HG03045 (cell line): ENCODE results near the gene KAZN.

ENCODE experiments used
- ATAC-seq: cut with Tn5 transposase; IDR thresholded peaks from one replicate; pipeline ENCODE4 v1.9.1; 2021; ENCODE audit warnings: mild to moderate bottlenecking, moderate library complexity; ENCODE audit not compliant: unreplicated experiment

Gene KAZN

DNA sequence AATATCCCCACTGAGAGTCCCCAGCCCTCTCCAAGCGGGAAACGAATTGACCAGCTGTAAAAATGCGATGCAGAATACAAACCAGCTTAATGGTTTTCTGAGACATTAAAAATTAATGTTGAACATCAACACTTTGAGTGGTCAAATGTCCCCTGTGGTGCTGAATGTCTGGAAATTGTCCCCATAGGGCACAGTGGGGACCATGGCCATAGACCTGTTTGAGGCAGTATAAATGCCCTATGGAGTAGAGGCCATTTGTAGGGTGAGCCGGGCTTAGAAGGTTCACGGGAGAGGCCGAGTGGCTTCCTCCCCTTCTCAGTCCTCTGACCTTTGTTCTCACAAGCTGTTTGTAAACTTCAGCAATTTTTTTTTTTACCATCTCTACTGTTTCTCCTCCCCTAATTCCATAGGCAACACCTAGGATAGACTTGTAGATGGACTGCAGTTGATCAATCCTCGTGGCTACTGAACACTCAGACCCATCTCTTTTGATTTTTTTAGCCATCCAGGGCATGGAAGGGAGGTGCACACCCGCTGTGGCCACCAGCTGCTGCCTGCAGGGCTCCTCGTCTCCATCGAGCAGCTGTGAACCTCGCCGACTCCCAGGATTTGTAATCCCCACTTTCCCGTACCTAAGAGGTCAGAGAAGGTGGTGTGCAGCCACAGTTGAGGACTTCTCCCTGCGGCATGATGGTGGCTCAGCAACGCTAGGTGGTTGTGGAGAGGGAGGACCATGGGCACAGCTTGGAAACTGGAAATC lies 41.0 kb downstream of the KAZN start:
- no peak for ATAC-seq

DNA sequence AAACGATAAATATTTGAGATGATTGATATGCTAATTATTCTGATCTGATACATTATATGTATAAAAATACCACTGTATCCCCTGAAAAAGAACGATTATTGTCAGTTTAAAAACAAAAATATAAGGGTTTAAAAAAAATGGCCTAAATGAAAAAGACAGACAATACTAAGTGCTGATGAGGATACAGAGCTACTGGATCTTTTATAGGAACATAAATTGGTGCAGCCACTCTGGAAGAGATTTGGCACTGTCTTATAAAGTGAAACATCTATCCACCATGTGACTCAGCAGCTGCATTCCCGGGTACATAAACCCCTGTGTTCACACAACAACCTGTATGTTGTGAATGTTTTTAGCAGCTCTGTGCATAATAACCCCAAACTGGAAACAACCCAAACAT lies 44.2 kb downstream of the KAZN start:
- ATAC-seq = no peak

DNA sequence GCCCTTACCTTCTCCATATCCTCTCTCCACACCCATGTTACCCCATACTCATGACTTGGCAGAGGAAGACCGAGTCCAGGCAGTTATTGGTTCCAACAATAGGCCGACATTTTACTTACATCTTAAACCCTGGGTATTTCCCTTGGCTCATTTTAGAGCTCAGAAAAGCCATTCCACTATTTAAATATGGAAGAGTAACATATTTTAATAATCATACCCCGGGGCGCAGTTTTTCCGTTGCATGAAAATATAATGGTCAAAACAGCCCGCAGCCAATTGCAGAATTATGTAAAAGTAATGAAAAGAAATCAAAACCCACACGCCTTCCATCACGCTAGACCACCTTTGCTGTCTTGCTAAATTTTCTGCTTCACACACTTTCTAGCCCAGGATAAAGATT lies 48.5 kb downstream of the KAZN start:
- ATAC-seq = no peak

DNA sequence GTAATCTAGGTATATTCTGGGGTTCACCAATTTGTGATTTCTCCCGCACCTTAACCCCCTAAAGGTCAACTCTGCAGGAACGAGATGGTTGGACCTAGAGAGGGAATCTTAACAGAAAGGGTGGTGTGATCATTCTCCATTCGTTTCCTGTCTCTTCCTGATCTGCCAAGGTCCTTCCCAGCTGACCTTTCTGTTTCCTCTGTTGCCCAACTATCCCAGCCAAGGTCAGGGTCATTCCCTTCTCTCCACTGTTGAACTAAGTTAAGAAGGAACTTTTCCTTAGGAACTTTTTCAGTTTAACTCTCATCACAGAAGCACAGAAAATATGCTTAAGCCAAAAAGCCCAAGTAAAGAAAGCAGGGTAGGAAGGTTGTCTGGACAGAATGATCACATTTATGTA lies 49.3 kb downstream of the KAZN start:
- no peak for ATAC-seq

DNA sequence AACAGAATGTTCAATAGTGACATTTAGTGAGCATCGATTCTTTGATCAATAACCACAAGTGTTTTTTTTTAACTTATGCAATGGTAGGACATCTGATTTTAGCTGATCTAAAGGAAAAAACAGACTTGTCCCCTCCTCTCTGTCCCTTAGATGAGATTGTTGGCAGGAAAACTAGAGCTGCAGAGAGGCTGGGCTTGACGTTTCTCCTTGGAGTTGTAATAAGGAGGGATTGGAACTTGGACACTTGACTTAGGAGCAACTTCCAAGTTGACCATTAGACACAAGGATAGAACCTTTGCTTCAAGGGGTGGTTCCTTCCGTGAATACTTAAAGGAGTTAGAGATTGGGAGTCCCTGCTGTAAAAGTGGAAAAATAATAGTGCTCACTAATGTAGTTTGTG lies 49.9 kb downstream of the KAZN start:
- no peak for ATAC-seq

DNA sequence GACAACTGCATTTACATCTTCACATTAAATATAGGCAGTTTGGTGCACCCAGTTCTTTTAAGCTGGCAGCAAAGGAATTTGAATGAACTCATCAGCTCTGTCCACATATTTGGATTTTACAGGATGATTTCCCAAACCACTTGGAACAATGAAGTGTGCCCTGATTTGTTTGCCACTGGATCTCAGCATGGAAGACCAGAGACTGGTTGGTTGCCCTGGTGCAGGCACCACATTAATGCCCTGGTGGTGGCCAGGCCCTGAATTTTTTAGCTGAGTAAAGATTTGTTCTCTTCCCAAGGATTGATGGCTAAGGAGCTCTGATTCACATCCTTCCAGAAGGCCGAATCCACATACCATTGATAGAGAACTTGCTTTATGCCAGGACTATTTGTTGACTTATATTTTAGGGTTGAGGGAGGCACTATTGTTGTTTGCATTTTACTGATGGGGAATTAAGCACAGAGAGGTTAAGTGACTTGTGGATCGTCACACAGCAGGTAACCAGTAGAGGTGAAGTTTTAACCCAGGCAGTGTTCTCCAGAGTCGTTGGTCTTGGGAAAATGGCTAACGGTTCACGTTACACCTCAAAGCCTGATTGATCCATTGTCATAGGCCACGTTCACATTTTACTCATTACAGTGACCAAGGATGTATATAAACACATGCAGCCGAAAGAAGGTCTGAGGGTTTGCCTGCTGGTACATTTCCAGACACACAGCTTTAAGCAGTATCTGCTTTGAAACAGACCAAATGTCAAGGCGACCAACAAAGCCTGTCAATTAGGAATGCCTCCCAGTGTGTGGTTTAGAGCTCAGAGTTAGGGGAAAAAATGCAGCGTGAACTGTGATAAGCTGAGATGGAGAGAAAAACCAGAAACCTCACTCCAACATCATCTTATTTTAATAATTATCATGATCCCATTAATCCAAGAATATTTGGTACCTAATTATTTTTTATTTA lies 50.7 kb downstream of the KAZN start:
- no peak for ATAC-seq

DNA sequence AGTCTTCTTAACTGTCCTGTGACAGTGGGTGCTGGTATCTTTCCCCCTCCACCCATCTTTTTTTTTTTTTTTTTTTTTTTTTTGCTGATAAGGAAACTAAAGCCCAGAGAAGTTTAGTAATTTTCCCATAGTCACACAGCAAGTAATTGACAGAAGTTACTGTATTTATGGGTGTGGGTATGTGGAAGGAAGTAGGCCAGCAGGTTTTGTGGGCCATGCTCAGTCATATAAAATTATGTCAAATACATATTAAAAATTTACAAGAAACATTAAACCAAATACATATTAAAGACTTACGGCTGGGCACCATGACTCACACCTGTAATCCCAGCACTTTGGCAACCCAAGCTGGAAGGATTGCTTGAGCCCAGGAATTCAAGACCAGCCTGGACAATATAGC lies 51.5 kb downstream of the KAZN start:
- ATAC-seq = no peak

DNA sequence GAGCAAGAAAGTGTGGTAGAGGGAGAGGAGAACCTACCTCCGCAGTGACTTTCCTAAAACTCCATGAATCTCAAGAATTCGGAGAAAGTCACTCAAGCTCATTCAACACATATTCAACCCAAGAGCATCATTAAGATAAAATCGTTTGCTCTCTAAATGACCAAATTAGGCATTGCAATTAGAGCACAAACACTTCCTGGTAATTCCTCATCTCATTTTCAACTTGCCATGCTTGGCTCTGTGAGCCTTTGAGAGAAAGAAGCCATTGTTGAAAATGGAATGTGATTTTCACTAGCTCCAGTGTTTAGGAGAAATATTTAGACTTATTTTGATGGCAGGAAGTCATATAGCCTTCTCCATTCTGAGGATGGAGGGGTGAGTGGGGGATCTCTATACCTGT lies 52.5 kb downstream of the KAZN start:
- no peak for ATAC-seq

DNA sequence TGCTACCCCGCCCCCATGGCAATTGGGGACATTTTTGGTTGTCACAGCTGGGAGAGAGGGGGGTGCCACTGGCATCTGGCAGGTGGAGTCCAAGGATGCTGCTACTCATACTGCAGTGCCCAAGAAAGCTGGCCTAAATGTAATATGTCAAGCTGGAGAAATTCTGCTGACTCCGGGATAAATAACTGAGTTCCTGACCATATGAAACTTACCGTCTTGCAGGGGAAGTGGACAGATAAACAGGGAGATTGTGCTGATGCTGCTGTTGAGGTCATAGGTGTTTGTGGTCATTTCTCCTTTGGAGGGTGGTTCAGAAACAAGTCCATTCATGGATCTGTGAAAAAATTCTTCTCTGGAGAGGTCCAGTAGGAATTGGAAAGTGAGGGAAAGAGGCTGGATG lies 54.4 kb downstream of the KAZN start:
- ATAC-seq = no peak

DNA sequence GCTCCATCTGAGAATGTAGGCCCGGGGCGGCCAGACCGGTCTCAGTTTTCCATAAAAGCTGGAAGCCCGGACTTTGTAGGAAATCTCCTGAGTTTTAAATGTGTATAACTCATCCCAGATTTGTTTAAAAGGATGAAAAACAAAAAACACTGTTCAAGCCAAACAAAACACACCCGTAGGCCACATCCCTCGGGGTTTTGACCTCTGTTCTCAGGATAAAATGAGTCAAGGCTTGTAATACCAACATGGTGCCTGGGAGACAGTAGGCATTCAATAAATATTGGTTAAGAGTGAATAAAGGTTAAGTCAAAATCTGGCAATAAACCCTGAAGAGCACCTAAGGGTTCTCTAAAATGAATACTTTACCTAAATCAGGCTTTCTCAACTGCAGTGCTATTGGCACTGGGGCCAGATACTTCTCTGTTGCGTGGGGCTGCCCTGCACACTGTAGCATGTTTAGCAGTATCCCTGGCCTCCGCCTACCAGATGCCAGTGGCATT lies 55.0 kb downstream of the KAZN start:
- ATAC-seq = no peak

DNA sequence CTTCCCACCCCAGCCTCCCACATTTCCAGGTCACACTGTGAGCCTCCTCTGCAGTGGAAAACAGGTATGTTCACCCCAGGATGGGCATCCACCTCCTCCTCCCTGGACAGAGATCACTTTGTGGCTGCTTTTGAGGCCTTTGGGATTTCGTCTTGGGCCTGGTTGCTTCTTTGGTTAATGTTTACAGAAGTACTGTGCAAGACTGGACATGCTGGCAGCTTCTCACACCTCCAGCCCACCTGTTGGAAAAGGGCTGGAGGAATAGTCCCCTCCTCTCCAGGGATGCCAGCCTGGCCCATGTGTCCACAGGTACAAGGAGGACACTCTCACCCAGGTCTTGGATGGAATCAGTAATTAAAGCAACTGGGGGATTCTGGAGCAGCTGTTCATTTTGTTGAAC lies 56.1 kb downstream of the KAZN start:
- ATAC-seq = no peak

DNA sequence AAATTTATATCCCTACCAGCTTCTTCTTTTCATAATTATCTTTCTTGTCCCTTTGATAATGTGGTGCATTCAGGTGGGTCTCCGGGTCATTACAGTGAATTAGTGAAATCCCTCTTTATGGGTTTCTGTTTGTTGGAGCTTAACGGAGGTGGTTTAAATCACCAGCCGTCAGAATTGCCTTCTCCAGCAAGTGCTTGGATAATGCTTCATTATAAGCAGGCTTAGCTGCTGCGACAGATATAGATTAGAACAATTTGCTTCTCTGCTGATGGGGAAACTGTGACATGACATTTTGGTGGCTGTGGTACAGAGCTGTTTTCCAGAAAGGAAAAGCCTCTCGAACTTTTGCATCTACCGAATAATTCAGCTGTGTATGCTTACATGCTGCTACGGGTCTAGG lies 56.9 kb downstream of the KAZN start:
- ATAC-seq = no peak

DNA sequence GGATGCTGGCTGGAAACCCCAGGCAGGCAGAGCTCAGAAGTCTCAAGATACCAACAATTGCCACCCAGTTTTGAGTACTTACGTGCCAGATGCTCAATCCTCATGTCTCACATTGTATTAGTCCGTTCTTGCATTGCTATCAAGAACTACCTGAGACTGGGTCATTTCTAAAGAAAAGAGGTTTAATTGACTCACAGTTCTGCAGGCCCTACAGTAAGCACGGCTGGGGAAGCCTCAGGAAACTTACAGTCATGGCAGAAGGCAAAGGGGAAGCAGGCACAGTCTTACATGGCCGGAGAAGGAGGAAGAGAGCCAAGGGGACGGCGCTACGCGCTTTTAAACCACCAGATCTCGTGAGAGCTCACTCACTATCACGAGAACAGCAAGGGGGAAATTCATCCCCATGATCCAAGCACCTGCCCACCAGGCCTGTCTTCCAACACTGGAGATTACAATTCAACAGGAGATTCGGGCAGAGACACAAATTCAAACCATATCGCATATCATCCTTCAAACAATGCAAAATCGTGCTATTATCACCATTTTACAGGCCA lies 58.0 kb downstream of the KAZN start:
- no peak for ATAC-seq

DNA sequence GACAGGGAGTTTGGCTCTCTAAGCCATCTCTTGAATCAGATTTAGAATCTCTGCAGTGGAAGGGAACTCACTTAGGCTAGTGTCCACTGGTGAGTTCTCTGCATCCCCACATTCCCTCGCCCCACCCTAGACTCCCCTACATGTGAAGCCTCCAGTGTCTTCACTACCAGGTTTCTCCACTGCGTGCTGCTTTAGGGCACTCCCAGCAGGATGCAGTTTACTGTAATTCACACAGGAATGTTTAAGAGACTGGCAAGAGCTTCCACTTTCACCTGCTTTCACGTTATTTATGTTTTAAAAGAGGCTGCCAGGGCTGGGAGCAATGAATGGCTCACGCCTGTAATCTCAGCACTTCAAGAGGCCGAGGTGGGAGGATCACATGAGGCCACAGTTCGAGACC lies 60.2 kb downstream of the KAZN start:
- ATAC-seq = no peak

DNA sequence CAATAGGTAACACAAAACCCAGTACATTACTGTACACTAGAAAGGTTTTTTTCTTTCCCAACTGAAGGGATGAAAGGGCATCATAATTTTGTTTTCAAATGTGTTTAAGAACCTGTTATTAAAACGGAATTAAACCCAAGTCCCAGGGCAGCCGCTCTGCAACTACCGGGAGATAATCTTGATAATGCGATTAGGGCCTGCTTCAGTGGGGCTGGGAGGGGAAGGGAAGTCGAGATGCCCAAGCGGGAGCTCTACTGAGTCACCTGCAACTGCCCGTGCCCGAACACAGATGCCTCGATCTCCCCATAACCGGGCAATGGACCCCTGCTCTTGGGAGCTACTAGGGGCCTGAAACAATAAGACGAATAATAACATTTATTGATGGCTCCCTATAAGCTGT lies 61.4 kb downstream of the KAZN start:
- ATAC-seq = no peak

DNA sequence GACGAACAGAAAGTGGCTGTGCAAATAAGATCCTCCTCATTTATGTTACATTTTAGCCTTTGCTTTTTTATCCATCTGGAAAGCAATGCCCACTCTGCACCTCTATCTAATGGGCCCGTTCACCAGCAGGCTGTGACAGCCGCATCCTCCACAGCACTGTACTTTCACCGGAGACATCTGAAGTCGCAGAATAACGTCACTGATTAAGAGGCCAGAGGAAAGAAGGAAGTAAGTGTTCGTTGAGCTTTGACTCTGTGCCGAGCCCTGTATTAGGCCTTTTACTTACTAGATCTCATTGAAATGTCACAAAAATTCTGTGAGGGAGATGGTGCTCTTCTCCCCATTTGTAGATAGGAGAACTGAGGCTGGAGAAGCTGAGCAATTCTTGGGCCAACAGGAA lies 62.3 kb downstream of the KAZN start:
- ATAC-seq = no peak

DNA sequence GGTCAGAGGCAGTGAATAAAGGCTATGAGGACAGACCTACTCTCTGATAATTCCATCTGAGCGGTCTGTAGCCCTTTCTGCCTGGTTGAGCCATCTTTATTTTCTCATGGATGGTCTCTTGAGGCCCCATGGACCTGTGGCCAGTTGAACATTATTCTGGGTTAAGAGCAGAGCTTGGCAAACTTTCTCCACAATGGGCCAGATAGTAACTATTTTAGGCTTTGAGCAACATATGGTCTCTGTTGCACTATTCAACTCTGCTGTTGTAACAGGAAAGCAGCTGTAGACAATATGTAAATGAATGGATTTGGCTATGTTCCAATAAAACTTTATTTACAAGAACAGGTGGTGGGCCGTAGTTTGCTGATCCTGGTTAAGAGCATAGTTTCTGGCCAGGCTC lies 62.7 kb downstream of the KAZN start:
- no peak for ATAC-seq

DNA sequence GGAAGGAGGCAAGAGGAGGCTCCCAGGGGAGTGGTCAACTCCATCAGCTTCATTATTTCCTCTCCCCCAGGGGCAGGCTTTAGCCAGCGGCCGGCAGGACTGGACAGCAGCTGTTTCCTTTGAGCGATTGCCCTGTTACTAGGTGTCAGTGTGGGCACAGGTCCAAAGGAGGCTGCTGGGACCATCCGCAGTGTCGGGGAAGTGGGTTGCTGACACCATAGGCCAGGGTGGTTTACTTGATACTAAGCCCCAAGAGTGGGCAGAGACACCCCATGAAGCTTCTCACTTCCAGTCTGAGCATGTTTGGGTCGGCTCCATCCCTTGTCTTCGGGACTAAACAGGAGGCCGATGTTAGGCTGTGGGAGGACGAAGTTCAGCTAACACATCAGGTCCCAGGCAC lies 63.6 kb downstream of the KAZN start:
- ATAC-seq = no peak

DNA sequence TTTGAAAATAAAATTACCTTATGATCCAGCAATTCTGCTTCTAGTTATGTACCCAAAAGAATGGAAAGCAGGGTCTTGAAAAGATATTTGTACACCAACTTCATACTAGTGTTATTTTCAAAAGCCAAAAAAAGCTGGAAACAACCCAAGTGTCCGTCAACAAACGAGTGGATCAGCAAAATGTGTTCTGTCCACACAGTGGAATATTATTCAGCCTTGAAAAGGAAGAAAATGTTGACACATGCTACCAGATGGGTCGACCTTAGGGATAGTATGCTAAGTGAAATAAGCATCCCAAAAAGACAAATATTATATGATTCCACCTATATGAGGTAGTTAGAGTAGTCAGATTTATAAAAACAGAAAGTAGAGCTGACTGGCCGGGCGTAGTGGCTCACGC lies 65.3 kb downstream of the KAZN start:
- ATAC-seq = no peak

DNA sequence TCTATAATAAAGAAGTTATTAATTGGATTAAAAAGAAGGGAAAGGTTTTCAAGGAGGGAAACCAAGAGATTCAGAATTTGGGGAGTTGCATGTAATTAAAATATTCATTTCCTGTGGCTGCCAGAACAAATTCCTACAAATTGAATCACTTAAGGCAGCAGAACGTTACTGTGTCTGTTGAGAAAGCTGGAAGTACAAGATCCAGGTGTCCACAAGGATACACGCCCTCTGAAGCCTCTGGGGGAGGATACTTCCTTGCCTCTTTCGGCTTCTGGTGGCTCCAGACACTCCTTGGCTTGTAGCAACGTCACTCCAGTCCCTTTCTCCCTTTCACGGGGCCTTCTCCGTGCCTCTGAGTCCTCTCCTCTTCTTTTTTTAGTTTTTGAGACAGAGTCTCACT lies 67.9 kb downstream of the KAZN start:
- no peak for ATAC-seq

DNA sequence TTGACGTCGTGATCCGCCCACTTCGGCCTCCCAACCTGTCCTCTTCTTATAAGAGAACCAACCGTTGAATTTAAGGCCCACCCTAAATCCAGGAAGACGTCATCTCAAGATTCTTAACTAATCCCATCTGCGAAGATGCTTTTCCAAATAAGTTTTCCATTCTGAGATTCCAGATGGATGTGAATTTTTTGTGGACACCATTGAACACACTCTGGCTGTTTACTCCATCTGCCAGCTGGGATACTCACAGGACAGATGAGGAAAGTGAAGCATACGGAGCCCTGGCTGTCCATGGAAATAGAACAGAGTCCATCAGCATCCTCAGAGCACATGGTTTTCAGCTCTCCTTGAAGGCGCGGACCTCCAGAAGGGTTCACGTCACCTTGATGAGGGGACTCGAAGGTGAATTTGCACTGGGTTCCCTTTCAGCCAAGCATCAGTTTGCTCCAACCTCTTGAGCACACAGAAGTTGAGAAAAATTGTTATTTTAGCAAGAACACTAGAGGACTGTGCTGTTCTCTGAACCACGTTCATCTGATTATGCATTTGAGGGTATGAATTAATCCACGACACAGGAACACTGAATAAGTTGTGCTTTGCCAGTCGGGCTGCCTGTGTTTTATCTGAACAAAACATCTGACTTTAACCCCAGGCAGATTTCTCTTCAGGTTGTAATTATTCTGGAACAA lies 68.6 kb downstream of the KAZN start:
- no peak for ATAC-seq
